ENCODE data around the gene TMEM143. TPM values are rescaled to one million over a fixed set of nuclear protein-coding genes. Genes with fewer than 3 reads are reported as not detected.

The TMEM143 gene
- total and polyA plus RNA-seq, 2 of the 8 experiments (the other 6 are each of a cell fraction or from before 2014, with no cell fraction given), result 14.2 to 19.1 TPM

DNA sequence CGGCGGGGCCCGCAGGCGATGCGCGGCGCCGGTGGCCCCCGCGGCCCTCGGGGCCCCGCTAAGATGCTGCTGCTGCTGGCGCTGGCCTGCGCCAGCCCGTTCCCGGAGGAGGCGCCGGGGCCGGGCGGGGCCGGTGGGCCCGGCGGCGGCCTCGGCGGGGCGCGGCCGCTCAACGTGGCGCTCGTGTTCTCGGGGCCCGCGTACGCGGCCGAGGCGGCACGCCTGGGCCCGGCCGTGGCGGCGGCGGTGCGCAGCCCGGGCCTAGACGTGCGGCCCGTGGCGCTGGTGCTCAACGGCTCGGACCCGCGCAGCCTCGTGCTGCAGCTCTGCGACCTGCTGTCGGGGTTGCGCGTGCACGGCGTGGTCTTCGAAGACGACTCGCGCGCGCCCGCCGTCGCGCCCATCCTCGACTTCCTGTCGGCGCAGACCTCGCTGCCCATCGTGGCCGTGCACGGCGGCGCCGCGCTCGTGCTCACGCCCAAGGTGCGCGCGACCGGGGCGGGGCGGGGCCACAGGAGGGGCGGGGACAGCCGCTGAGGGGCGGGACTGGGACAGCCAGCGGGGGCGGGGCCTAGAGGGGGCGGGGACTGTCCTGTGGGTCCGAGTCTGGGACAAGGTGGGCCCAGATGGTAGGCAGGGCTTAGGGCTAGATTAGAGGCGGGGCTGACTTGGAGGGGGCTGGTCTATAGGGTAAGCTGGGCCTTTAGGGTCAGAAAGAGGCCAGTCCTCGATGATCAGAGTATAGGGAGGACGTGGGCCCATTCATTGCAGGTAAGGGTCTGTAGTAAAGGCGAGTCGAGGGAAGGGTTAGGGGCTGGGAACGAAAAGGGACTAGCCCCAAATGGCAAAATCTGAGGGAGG, 34.9 kb upstream of the TMEM143 start (continued):
- TF ChIP-seq RAD21 (IDR thresholded peaks at IDR 0.05 in 1 of 2, conservative IDR thresholded peaks at IDR 0.05 in 1 of 2; ENCODE audit: low read depth in 2 of 2, low read length in 2 of 2) (no peak), TAF1 (IDR thresholded peaks at IDR 0.05; ENCODE audit: low read depth, low read length) (peak; percentile 59), RBBP5 (IDR thresholded peaks at IDR 0.05; ENCODE audit: borderline replicate concordance, low read depth, low read length) (peak; percentile 50; the same call in 1 of the 2 replicates), ATF3 (IDR thresholded peaks at IDR 0.05; ENCODE audit: insufficient read depth, low read depth, low read length) (no peak), TBP (IDR thresholded peaks at IDR 0.05; ENCODE audit: low read depth, low read length) (no peak), JUND (IDR thresholded peaks at IDR 0.05; ENCODE audit: low read length) (no peak), POLR2AphosphoS5 (IDR thresholded peaks at IDR 0.05; ENCODE audit: low read depth, low read length) (peak; percentile 48; the same call in 1 of the 2 replicates), GTF2F1 (IDR thresholded peaks at IDR 0.05; ENCODE audit: borderline replicate concordance, low read depth, low read length) (no peak), MAX (IDR thresholded peaks at IDR 0.05) (peak; percentile 98)
